Psoas muscle (tissue), 8 donors: ENCODE data around the gene MOSPD2. TPM values are rescaled to one million over a fixed set of nuclear protein-coding genes. Genes with fewer than 3 reads are reported as not detected.

Experiments used
- ATAC-seq, 4 donors: fragments of 200-7000 bp; cut with Tn5 transposase; one replicate each; pipeline ENCODE4 v1.9.1; 2020; ENCODE audit warnings: moderate library complexity in 3 of 4, mild to moderate bottlenecking in 2 of 4
- DNase-seq, 2 donors: peaks; one replicate each; pipeline ENCODE4 v3.0.0-alpha.2; 2020
- H3K27ac ChIP-seq: fragments of 200-600 bp; one replicate; pipeline ENCODE4 v1.8.0; 2022
- H3K27me3 ChIP-seq, 3 donors: fragments of 200-600 bp in 1 of 3; one replicate each; pipeline versions ENCODE4 v1.6.1 to v1.8.0; 2013 to 2022; ENCODE audit warnings: low read length in 2 of 3, mild to moderate bottlenecking in 2 of 3, moderate library complexity in 1 of 3; ENCODE audit not compliant: insufficient read depth in 3 of 3
- H3K36me3 ChIP-seq, 2 donors: fragments of 200-600 bp in 1 of 2; one replicate each; pipeline versions ENCODE4 v1.6.1 to v1.8.0; 2013 to 2022; ENCODE audit warnings: low read depth in 1 of 2, mild to moderate bottlenecking in 1 of 2, moderate library complexity in 1 of 2; ENCODE audit not compliant: insufficient read depth in 1 of 2
- H3K4me1 ChIP-seq: fragments of 200-600 bp; one replicate; pipeline ENCODE4 v1.8.0; 2022
- H3K4me3 ChIP-seq: fragments of 200-600 bp; one replicate; pipeline ENCODE4 v1.8.0; 2022; ENCODE audit warnings: mild to moderate bottlenecking
- H3K9me3 ChIP-seq: fragments of 200-600 bp; one replicate; pipeline ENCODE4 v1.8.0; 2022
- CTCF ChIP-seq: fragments of 200-600 bp; IDR thresholded peaks from one replicate; pipeline ENCODE4 v1.8.0; 2022; ENCODE audit warnings: antibody characterized with exemption
- WGBS, 3 donors: extraction: QIAGEN DNeasy Blood & Tissue Kit; methylation state at CpG; one replicate each; pipeline versions ENCODE4 v1.1.6 to v1.1.7; 2013; 5-methylcytosine and 5-hydroxymethylcytosine counted together
- intact Hi-C, 2 donors: fragments of 100-400 bp; cut with DNase I; formaldehyde crosslinking; loops; one replicate each; pipeline versions ENCODE4 v1.11.0 to v1.14.2; 2022
- polyA plus RNA-seq, 3 donors: library from polyadenylated mRNA; stranded (reverse); fragments of 200-250 nt; gene quantifications; one replicate each; pipeline ENCODE4 v1.2.3, GENCODE V29; 2013
- total RNA-seq, 4 donors: library from RNA; stranded (reverse); fragmentation: NEBNext Ultra II Directional in 2 of 4; extraction: Animal tissue kit (Norgen Biotek cat#: 25700) in 2 of 4; gene quantifications; one replicate each; pipeline versions ENCODE4 v1.2.1 to v1.2.4, GENCODE V29; 2021 to 2023
- donor health status: healthy with polysubstance abuse.
- donor health status: DM: no; HTN: no; CAD: no; lungs with moderate emphysema.
- donor health status: Bipolar disorder and iron deficiency.
- donor health status: healthy.
- donor health status: DM: yes; HTN: yes; CAD: no.
- donor health status: DM: no; HTN: no; CAD: no.
- donor health status: DM: no; HTN: no; CAD: no.
- donor health status: DM: yes; HTN: yes; CAD: no.

MOSPD2 gene
- total and polyA plus RNA-seq, 7 donors: 1.2 to 3.5 (median 2.3) TPM

- intact Hi-C loops: no loop called here
- Histone ChIP-seq H3K27me3 (no peaks in the 10 kb centered on the region), H3K4me1 (no peaks in the 10 kb centered on the region), H3K9me3 (no peaks in the 10 kb centered on the region), H3K36me3 (no peaks in the 10 kb centered on the region), H3K27ac (no peak overlapping the region), H3K4me3 (no peak overlapping the region)
- WGBS, 3 donors: 78 to 93% (median 92%) methylated on average over 2 of the region's 2 CpGs
- no peak for TF ChIP-seq CTCF
- no peak for ATAC-seq
- DNase-seq: no peak
Observed at GRCh38 chrX:14897042-14897441, 23.8 kb downstream of the MOSPD2 start.

- H3K36me3 ChIP-seq: peaks cover 0 to 11% of the 10 kb centered on the region in 2 donors
- H3K27me3 ChIP-seq: no peaks in the 10 kb centered on the region
- intact Hi-C loops: no loop called here
- H3K4me3 ChIP-seq: no peak overlapping the region
- H3K27ac ChIP-seq: no peak overlapping the region
- DNase-seq (no peak), ATAC-seq (no peak)
- no peak for TF ChIP-seq CTCF
- H3K4me1 ChIP-seq: no peaks in the 10 kb centered on the region
- no peaks in the 10 kb centered on the region for H3K9me3 ChIP-seq
Observed at GRCh38 chrX:14899607-14900006, 26.4 kb downstream of the MOSPD2 start.

- H3K9me3 ChIP-seq: no peaks in the 10 kb centered on the region
Observed at GRCh38 chrX:14902537-14902936, 29.3 kb downstream of the MOSPD2 start.

GRCh38 chrX:14903891-14904290, 30.7 kb downstream of the MOSPD2 start:
- WGBS, 3 donors: 44 to 54% (median 51%) methylated on average over 2 of the region's 2 CpGs
- H3K9me3 ChIP-seq: no peaks in the 10 kb centered on the region
- TF ChIP-seq CTCF: no peak
- H3K4me3 ChIP-seq: no peak overlapping the region
- no peaks in the 10 kb centered on the region for H3K27me3 ChIP-seq
- intact Hi-C loops: no loop called here
- ATAC-seq (no peak), DNase-seq (no peak)
- no peak overlapping the region for H3K27ac ChIP-seq
- H3K4me1 ChIP-seq: no peaks in the 10 kb centered on the region
- peaks cover 0 to 11% of the 10 kb centered on the region in 2 donors for H3K36me3 ChIP-seq

More at GRCh38 chrX:14902537-14902936, 29.3 kb downstream of the MOSPD2 start:
- intact Hi-C loops: no loop called here
- TF ChIP-seq CTCF: no peak
- Histone ChIP-seq H3K36me3 (peaks cover 0 to 11% of the 10 kb centered on the region in 2 donors), H3K4me1 (no peaks in the 10 kb centered on the region), H3K27me3 (no peaks in the 10 kb centered on the region), H3K4me3 (no peak overlapping the region), H3K27ac (no peak overlapping the region)
- DNase-seq (no peak), ATAC-seq (no peak)

GRCh38 chrX:14913241-14913640, 40.0 kb downstream of the MOSPD2 start:
- H3K27ac ChIP-seq: no peak overlapping the region

More at GRCh38 chrX:14913241-14913640, 40.0 kb downstream of the MOSPD2 start:
- intact Hi-C loops: no loop called here
- no peak for ATAC-seq
- no peak for DNase-seq
- Histone ChIP-seq H3K4me1 (no peaks in the 10 kb centered on the region), H3K4me3 (no peak overlapping the region), H3K36me3 (peaks cover 0 to 38% of the 10 kb centered on the region in 2 donors), H3K9me3 (no peaks in the 10 kb centered on the region), H3K27me3 (no peaks in the 10 kb centered on the region)
- WGBS, 3 donors: 85 to 96% (median 95%) methylated on average over 2 of the region's 2 CpGs
- no peak for TF ChIP-seq CTCF
